Measurements from ENCODE around the gene CLEC7A. TPM values are rescaled to one million over a fixed set of nuclear protein-coding genes. Genes with fewer than 3 reads are reported as not detected.

Gene CLEC7A
- polyA plus RNA-seq, 1 experiment = not detected

GRCh38 chr12:10073261-10073660 lies 56.7 kb downstream of the CLEC7A start:
- Histone ChIP-seq H3K27me3 (ENCODE audit: control insufficient read depth, insufficient read depth, low read length) (no peaks in the 10 kb centered on the region), H3K4me3 (ENCODE audit: low read depth, low read length) (no peak overlapping the region), H3K36me3 (ENCODE audit: control insufficient read depth, insufficient read depth, low read length) (no peaks in the 10 kb centered on the region)
- POLR2A ChIA-PET = no interaction called here
- CTCF ChIA-PET = no interaction called here
- no peak for TF ChIP-seq CTCF (IDR thresholded peaks at IDR 0.05; ENCODE audit: insufficient read depth, low read depth, low read length)
- no peak for DNase-seq (ENCODE audit: low read depth)

- CTCF ChIA-PET = no interaction called here
- Histone ChIP-seq H3K27me3 (ENCODE audit: control insufficient read depth, insufficient read depth, low read length) (no peaks in the 10 kb centered on the region), H3K36me3 (ENCODE audit: control insufficient read depth, insufficient read depth, low read length) (no peaks in the 10 kb centered on the region), H3K4me3 (ENCODE audit: low read depth, low read length) (no peak overlapping the region)
- POLR2A ChIA-PET = no interaction called here
- no peak for DNase-seq (ENCODE audit: low read depth)
- TF ChIP-seq CTCF (IDR thresholded peaks at IDR 0.05; ENCODE audit: insufficient read depth, low read depth, low read length) = no peak
These were observed 57.9 kb downstream of the CLEC7A start for GRCh38 chr12:10072131-10072530.

- TF ChIP-seq CTCF (IDR thresholded peaks at IDR 0.05; ENCODE audit: insufficient read depth, low read depth, low read length) = no peak
- ChIA-PET POLR2A (no interaction called here), CTCF (no interaction called here)
These were observed 59.6 kb downstream of the CLEC7A start for GRCh38 chr12:10070380-10070779.

GRCh38 chr12:10069976-10070375 lies 60.0 kb downstream of the CLEC7A start:
- H3K4me3 ChIP-seq (ENCODE audit: low read depth, low read length) = no peak overlapping the region
- no peaks in the 10 kb centered on the region for H3K27me3 ChIP-seq (ENCODE audit: control insufficient read depth, insufficient read depth, low read length)
- DNase-seq (ENCODE audit: low read depth) = no peak
- ChIA-PET POLR2A (no interaction called here), CTCF (interaction anchor here (1.4 kb wide), 1 partner anchor 69 kb away, joined by 5 read pairs; no protein-coding TSS in a partner anchor)
- TF ChIP-seq CTCF (IDR thresholded peaks at IDR 0.05; ENCODE audit: insufficient read depth, low read depth, low read length) = no peak
- no peaks in the 10 kb centered on the region for H3K36me3 ChIP-seq (ENCODE audit: control insufficient read depth, insufficient read depth, low read length)

More at GRCh38 chr12:10070380-10070779, 59.6 kb downstream of the CLEC7A start:
- DNase-seq (ENCODE audit: low read depth) = no peak
- no peaks in the 10 kb centered on the region for H3K27me3 ChIP-seq (ENCODE audit: control insufficient read depth, insufficient read depth, low read length)
- H3K36me3 ChIP-seq (ENCODE audit: control insufficient read depth, insufficient read depth, low read length) = no peaks in the 10 kb centered on the region
- H3K4me3 ChIP-seq (ENCODE audit: low read depth, low read length) = no peak overlapping the region

GRCh38 chr12:10069099-10069498 lies 60.9 kb downstream of the CLEC7A start:
- CTCF ChIA-PET = interaction anchor here (0.6 to 1.6 kb wide), 3 partner anchors 59 to 84 kb away, joined by 3 to 5 read pairs (median 3); no protein-coding TSS in a partner anchor
- Histone ChIP-seq H3K4me3 (ENCODE audit: low read depth, low read length) (no peak overlapping the region), H3K36me3 (ENCODE audit: control insufficient read depth, insufficient read depth, low read length) (no peaks in the 10 kb centered on the region), H3K27me3 (ENCODE audit: control insufficient read depth, insufficient read depth, low read length) (no peaks in the 10 kb centered on the region)
- TF ChIP-seq CTCF (IDR thresholded peaks at IDR 0.05; ENCODE audit: insufficient read depth, low read depth, low read length) = no peak
- DNase-seq (ENCODE audit: low read depth) = peak; percentile 62
- POLR2A ChIA-PET = interaction anchor here (0.6 to 0.7 kb wide), 2 partner anchors 143 to 150 kb away, joined by 3 to 4 read pairs; no protein-coding TSS in a partner anchor
